ENCODE results near the gene KLHL3.
"Not testable (repeated sequence)": the region's sequence is repeated elsewhere in the genome, so short reads cannot be mapped to it uniquely, and the experiment has no call there.

The KLHL3 gene, protein sequence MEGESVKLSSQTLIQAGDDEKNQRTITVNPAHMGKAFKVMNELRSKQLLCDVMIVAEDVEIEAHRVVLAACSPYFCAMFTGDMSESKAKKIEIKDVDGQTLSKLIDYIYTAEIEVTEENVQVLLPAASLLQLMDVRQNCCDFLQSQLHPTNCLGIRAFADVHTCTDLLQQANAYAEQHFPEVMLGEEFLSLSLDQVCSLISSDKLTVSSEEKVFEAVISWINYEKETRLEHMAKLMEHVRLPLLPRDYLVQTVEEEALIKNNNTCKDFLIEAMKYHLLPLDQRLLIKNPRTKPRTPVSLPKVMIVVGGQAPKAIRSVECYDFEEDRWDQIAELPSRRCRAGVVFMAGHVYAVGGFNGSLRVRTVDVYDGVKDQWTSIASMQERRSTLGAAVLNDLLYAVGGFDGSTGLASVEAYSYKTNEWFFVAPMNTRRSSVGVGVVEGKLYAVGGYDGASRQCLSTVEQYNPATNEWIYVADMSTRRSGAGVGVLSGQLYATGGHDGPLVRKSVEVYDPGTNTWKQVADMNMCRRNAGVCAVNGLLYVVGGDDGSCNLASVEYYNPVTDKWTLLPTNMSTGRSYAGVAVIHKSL

DNA sequence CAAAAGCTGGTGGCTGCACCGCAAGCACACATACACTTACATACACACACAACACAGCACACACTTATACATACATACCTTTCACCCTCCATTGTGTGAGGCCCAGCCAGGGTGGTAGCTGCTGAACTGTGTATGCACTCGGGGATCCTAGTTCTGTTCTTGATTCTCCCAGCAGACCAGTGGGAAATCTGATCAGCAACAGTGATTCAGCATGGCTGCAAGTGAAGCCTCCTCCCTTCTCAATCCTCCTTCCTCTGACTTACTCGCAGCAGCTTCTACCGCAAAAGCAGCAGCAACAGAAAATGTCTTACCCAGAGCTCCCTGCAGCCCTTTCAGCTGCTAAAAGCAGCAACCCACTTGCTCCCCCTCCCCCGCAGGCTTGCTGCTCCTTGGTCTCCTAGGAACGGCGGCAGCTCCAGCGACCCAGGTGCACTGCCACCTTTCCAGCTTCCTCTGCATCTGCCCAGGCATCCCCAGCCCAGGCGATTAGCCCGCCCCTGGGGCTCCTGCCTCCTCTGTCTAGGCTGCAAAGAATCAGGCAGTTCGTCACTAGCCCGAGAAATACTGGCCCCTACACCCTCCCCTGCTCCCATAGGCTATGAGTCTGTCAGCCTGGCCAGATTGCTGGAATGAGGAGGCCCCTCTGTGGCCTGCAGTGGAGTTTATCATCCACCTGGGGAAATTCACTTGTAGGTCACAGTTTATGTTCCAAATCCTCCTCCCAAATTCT is at the start of gene KLHL3:
TSS of gene KLHL3 (minus strand) at position 535 of the 730 bp plus-strand sequence. CDS start at position 92, 443 bp downstream.
- DNase-seq (ENCODE audit: low read depth in 3 of 3), result no peak

DNA sequence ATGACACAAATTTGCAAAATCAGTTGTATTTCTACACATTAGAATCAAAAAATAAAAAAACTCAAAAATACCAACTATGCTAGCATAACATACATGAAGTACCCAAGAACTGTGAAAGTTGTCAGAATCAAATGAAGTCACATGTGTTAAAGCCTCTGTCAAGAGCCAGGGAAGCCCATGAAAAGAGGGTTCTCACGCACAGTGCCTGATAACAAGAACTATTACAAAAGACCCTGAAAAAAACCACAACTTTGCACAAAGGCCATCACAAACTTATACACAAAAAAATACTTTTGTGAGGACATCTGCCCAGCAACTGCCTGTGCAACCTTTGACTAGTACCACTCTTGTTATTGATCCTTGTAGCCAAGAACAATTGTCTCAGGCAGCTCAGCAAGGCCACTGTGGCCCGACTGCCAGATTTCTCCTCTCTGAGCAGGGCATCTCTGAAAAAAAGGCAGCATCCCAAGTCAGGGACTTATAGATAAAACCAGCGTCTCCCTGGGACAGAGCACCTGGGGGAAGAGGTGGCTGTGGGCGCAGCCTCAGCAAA is 47.2 kb upstream of the KLHL3 start:
- DNase-seq (ENCODE audit: low read depth in 3 of 3), result no peak

DNA sequence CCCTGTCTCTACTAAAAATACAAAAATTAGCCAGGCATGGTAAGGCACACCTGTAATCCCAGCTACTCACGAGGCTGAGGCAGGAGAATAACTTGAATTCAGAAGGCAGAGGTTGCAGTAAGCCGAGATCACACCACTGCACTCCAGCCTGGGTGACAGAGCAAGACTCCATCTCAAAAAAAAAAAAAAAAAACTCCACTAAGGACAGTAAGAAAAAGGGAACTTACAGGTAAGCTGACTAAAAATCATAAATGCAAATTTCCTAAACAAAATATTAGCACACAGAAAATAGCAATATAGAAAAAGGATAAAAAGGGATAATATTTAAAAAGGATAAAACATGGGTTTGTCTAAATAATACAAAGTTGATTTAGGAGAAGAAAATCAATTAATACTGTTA is 46.2 kb upstream of the KLHL3 start:
- no peak for DNase-seq (ENCODE audit: low read depth in 3 of 3)

DNA sequence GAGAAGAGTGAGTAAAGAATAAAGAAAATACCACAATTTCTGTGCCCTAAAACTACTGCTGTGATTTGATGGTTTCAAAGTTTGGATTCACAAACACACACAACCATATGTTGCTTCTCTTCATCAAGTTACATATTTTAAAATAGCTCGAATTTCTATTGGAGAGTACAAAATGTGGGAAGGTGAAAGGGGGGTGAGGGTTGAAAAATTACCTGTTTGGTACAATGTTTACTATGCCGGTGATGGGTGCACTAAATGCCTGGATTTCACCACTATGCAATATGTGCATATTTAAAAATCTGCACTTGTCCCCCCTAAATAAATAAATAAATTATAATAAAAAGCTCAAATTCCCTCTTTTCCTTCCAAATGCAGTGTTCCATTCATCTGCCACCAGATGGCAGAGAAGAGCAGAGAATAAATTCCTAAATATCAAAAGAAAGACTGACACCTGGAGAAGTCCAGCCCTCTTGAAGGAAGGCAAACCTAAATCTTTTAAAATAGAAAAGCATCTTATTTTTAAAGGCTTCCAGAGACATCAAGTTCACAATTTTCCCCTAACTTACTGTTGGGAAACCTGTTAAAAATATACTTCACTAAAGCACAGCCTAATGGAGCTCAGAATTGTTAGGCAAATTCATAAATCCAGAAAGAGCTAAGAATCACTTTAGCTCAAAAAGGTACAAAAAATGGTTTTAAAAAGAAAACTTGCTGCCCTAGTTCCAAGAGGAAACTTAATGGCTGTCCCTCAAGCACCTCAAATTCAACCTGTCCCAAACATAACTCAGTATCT is 43.1 kb upstream of the KLHL3 start:
- DNase-seq (ENCODE audit: low read depth in 3 of 3), result no peak

DNA sequence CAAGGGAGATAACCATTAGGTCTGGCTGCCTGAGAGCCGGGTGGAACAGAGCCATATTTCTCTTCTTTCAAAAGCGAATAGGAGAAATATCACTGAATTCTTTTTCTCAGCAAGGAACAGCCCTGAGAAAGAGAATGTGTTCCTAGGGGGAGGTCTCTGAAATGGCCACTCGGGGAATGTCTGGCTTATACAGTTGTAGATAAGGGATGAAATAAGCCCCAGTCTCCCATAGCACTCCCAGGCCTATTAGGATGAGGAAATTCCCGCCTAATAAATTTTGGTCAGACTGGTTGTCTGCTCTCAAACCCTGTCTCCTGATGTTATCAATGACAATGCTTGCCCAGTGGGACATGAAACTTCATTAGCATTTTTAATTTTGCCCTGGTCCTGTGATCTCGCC is 32.0 kb upstream of the KLHL3 start:
- not testable (repeated sequence) for DNase-seq (ENCODE audit: low read depth in 3 of 3)

DNA sequence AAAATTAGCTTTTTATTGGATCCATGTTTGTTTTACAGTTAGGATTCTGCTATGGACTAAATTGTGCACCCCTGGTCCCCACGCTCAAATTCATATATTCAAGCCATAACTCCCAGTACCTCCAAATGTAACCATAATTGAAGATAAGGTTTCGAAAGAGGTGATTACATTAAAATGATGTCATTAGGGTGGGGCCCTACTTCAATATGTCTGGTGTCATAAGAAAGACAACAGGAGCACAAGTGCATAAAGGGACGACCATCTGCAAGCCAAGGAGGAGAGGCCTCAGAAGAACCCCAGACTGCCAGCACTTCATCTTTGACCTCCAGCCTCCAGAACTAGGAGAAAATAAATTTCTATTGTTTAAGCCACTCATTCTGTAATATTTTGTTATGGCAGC is 25.7 kb upstream of the KLHL3 start:
- no peak for DNase-seq (ENCODE audit: low read depth in 3 of 3)

DNA sequence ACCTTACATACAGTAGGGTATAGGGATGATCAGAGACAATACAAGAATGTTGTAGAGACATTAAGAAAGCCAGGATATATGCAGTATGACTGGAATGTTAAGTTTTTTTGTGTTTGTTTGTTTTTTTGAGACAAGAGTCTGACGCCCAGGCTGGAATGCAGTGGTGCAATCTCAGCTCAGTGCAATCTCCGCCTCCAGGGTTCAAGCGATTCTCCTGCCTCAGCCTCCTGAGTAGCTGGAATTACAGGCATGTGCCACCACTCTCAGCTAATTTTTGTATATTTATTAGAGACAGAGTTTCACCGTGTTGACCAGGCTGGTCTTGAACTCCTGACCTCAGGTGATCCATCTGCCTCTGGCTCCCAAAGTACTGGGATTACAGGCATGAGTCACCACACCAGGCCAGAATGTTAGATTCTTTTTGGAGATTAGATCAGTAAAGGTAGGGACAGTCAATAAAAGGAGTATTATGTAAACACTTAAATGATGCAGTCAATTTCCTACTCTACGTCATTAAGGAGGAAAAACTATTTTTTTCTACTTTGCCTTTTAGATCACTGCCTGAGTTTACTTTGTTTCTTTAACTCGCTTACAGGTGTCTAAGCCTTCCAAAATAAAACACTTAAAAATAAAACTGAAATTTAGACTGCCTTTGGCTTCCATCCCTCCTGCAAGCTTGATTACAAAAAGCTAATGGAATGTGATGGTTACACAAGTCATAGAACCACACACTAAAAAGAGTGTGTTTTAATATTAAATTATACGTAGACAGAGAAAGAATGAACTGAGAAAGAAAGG is 25.0 kb upstream of the KLHL3 start:
- DNase-seq (ENCODE audit: low read depth in 3 of 3), result no peak

DNA sequence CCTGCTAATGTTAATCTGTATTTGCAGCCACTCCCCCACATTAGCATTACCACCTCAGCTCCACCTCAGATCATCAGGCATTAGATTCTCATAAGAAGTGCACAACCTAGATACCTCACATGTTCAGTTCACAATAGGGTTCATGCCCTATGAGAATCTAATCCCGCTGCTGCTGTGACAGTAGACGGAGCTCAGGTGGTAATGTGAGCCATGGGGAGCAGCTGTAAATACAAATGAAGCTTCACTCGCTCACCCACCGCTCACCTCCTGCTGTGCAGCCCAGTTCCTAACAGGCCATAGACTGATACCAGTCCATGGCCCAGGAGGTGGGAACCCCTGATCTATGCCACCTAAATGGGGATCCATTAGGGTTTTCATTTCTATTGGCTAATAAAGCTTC is 24.4 kb upstream of the KLHL3 start:
- no peak for DNase-seq (ENCODE audit: low read depth in 3 of 3)

DNA sequence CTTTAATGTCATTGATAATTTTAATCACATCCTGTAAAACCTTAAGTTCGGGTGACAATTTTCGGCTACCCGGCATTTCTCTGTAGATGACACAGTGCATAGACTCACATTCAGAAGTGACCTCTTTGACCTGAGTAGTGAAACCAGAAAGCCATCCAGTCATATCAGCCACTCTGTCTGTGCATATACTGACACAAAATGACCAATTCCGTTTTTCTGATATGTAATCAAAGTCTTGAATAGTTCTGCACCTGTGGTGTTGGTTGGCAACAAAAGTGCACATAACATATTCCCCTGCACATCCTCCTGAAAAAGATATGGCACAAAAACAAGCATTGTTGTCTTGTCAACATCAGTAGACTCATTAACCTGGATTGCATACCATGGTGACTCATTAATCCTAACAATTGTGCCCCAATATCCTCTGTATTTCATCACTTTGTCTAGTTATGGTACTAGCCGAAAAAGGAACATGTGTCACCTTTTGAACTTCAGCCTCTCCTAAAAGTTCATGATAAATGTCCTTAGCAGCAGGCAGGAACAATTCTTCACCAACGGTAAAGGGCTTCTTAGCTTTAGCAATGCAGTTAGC is 22.9 kb upstream of the KLHL3 start:
- no peak for DNase-seq (ENCODE audit: low read depth in 3 of 3)

DNA sequence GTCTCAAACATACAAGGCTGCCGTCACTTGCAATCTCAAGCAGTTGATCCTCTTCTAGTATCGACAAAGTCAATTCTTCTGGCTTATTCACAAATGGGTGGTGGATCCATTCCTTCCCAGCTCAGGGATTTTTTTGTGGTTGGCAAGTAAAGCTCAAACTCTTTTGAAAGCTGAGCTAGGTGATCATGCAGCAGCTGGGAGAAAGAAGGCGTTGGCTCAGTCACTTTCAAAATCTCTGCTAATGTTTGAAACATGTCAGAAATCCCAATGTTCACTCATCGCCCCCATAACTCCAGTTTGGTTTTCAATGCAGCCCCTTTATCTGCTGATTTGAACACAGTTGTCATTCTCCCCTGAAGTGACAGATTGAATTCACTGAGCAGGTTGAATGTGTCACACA is 22.2 kb upstream of the KLHL3 start:
- DNase-seq (ENCODE audit: low read depth in 3 of 3), result no peak

DNA sequence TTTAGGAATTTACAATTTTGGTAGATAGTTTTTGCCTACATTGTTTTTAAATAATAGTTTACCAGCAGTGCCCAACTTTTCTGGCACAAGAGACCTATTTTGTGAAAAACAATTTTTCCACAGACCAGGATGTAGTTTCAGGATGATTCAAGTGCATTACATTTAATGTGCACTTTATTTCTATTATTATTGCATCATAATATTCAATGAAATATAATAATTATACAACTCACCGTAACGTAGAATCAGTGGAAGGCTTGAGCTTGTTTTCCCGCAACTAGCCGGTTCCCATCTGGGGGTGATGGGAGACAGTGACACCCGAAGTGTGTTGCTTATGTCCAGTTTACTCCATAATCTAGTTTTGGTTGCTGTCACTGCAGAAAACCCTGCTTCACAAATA is 21.7 kb upstream of the KLHL3 start:
- DNase-seq (ENCODE audit: low read depth in 3 of 3), result no peak

DNA sequence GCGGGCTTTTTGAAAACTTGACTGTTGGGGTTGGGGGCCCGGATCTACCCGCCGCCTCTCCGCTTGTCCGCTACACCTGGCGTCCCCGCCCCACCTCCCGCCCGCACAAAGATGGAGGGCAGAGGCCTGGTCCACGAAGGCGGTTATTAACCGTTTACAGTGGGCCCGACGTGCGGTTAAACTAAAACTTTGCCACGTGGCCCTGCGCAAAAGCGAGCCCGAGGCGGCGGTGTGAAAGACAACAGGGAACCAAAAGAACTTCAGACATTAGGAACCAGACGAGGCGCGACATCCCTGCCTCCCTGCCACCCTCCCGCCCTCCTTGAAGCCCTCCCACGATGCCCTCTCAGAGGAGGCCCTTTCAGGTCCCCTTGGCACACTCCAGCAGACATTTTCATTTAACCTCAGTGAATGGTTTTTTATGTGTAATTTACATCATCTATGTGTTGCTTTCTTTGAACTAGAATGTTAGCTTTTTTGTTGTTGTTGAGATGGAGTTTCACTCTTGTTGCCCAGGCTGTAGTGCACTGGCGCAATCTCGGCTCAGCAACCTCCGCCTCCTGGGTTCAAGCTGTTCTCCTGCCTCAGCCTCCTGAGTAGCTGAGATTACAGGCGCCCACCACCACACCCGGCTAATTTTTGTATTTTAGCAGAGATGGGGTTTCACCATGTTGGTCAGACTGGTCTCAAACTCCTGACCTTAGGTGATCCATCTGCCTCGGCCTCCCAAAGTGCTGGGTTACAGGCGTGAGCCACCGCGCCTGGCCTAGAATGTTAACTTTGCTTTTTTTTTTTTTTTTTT is 19.3 kb upstream of the KLHL3 start:
- DNase-seq (ENCODE audit: low read depth in 3 of 3), result no peak

DNA sequence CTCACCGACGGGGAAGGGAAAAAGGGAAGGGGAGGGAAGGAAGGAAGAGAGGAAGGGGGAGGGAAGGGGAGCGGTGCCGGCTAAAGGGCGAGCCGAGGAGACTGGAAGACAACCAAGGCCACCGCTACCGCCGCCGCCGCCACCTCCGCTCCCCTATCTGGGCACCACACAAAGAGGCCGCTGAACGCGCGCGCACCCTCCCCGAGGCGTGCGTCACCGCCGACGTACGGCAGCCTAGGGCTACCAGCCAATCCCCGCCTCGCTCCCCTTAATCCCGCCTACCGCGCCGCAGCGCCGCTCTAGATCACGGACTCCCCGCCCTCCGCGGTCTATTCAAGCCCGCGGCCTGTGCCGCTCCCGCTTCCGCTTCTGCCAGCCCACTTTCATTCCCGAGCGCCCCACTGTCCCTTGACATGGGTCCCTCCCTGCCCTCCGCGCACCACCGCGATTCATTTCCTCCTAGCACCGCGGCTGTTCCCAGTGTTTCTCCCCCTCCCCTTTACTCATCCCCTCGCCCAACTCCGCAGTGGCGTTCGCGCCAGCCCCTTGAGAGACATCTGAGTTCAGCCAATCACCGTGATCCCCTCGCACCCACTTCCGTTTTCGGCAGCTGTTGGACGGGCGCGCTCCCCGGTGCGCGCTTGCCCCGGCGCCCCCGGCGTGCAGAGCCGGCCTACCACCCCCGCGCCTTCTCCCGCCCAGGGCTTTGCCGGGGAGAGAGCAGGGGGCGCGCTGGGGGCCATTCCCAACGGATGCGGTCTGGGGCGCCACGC is 18.5 kb upstream of the KLHL3 start, which contains the start of gene HNRNPA0:
TSS of gene HNRNPA0 (minus strand) at position 176 of the 773 bp plus-strand sequence. CDS start 297 bp downstream, outside the sequence.
- peak; percentile 90 to 95 (median 93) for DNase-seq (ENCODE audit: low read depth in 3 of 3)

DNA sequence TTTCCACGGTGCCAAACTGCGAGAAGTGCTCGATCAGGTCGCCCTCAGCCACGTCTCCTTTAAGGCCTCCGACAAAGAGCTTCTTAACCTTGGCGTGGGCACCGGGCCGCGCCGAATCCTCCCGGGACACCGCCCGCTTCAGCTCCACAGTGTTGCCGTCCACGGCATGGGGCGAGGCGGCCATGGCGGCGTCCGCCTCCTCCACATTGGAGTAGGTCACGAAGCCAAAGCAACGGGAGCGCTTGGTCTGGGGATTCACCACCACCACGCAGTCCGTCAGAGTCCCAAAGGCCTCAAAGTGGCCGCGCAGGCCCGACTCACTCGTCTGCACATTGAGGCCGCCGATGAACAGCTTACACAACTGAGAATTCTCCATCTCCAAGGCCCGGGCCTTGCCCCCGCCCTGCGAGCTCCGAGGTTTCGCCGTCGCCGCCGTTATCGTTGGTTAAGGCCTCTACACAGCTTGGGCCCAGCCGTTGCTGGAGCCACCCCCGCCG is 17.9 kb upstream of the KLHL3 start:
- DNase-seq (ENCODE audit: low read depth in 3 of 3), result no peak

DNA sequence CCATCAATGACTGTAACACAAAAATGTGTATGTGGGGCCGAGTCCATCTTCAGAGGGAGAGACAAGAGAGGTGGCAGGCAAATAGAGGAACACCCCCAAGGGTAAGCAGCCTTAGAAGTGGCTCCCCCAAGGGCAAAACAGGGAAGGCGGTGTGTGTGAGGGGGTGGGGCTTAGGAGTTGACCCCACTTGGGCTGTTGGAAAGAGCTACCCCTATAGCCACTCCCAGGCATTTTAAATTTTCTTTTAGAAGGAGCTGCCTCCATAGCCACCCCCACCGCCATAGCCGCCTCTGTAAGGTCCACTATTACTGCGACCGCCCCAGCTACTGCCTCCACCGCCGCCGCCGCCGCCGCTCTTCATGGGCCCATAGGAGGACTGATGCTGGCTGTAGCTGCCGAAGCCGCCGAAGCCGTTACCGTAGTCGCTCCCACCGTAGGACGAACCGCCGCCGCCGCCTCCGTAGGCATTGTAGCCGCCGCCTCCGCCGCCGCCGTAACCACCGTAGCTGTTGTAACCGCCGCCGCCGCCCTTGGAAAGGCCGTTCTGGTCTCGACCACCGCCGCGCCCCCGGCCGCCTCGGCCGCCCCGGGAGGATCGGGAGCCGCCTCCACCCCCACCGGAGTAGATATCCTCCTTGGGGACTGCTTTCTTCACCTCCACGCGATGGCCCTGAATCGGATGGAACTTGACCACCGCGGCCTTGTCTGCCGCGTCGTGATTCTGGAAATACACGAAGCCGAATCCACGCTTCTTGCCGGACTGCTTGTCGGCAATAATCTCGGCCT is 17.2 kb upstream of the KLHL3 start:
- DNase-seq (ENCODE audit: low read depth in 3 of 3), result peak in 1 of 3 experiments; percentile 15

DNA sequence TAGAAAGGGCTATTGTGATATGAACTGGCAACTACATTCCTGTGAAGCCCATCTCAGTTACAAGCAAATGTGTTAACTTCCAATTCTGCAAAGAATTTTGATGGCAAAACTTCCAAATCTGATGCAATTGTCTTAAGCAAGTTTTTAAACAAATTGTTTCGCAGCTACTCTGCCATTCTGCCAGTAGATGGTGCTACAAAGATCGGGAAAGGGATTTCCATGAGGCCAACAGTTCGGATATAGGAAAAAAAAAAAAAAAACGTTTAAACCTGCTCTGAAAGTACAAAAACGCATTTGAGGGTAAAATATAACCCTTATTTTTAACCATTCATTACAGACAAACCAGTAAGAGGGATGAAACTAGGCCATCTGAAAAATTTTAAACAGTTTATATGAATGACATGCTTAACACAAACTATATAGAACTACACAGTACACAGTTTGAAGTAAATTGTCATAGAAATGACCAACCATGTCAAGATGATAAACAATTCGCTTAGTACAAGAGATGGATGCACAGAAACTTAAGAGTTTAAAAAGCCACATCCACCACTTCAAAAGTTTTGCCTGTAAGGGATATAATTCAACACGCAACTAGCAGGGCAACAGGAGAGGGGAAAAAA is 16.1 kb upstream of the KLHL3 start:
- DNase-seq (ENCODE audit: low read depth in 3 of 3), result no peak

DNA sequence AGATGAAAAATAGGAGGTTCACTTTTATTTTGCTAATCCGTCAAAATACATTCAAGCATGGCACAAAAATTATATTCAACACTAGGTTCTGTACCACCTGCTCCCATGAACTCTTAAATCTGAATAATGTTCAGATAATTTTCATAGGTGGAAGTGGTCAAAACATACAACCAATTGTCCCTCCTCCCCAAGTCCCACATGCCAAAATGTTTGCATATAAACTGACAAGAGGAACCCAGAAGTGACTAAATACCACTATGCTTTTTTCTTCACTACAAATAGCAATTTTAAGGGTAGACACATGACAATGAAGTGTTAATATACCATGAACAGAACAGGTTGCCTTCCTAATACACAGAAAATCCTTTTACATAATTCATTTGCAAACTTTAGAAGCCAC is 14.5 kb upstream of the KLHL3 start:
- no peak for DNase-seq (ENCODE audit: low read depth in 3 of 3)

Data from stimulated activated CD4-positive, alpha-beta T cell treated with anti-CD3 and anti-CD28 coated beads, TNF-alpha, amount 100 ng/mL, for 4 hours (primary cell).